22Rv1 (cell line): ENCODE measurements around the gene ST8SIA5.

Experiments used
- CTCF ChIP-seq: fragments of 450-650 bp; IDR thresholded peaks from 2 replicates; pipeline ENCODE4 v1.5.1; 2017; ENCODE audit warnings: mild to moderate bottlenecking
- ZFX ChIP-seq: fragments of 450-650 bp; IDR thresholded peaks from 2 replicates; pipeline ENCODE4 v1.6.1; 2017; ENCODE audit warnings: antibody characterized with exemption, borderline replicate concordance

GRCh38 chr18:46668135-46668534 lies 88.7 kb downstream of the ST8SIA5 start:
- TF ChIP-seq CTCF: no peak
- TF ChIP-seq ZFX: no peak
